GM12872 (cell line): ENCODE results near the gene ACAT1.
A peak's percentile ranks its signal among the peaks of the same experiment; 100 is the strongest.

ENCODE experiments used
- CTCF ChIP-seq: IDR thresholded peaks from 3 replicates; pipeline ENCODE4 v1.5.1; 2011; ENCODE audit warnings: low read depth, mild to moderate bottlenecking, low read length, moderate library complexity; ENCODE audit not compliant: insufficient read depth

ACAT1 gene

GRCh38 chr11:108121274-108122155 lies at the start of gene ACAT1:
TSS of gene ACAT1 (plus strand) at chr11:108121567. CDS start at chr11:108121607, 40 bp downstream.
- TF ChIP-seq CTCF: peak; percentile 36; the same call in 2 of the 3 replicates

GRCh38 chr11:108084811-108085210 lies 36.6 kb upstream of the ACAT1 start:
- TF ChIP-seq CTCF: no peak

- TF ChIP-seq CTCF: no peak
These were observed 35.7 kb upstream of the ACAT1 start for GRCh38 chr11:108085672-108086071.

GRCh38 chr11:108092134-108092533 lies 29.2 kb upstream of the ACAT1 start:
- no peak for TF ChIP-seq CTCF

- no peak for TF ChIP-seq CTCF
These were observed 28.1 kb upstream of the ACAT1 start for GRCh38 chr11:108093128-108093904.

- TF ChIP-seq CTCF: no peak
These were observed 24.2 kb upstream of the ACAT1 start for GRCh38 chr11:108097179-108097578.

GRCh38 chr11:108101090-108101775 lies 20.1 kb upstream of the ACAT1 start:
- no peak for TF ChIP-seq CTCF
